ENCODE results near the gene ELOVL7. TPM values are rescaled to one million over a fixed set of nuclear protein-coding genes. Genes with fewer than 3 reads are reported as not detected.

ELOVL7 gene
- total and polyA plus RNA-seq, 10 of the 15 experiments (the other 5 are each of a cell fraction or from before 2014, with no cell fraction given), result 0.26 to 1.2 (median 0.92) TPM

GRCh38 chr5:60703944-60704343 lies 140.1 kb downstream of the ELOVL7 start:
- intact Hi-C loops (cut with micrococcal nuclease; ENCODE audit: unreplicated experiment), result no loop called here
- Histone ChIP-seq H3K9ac (ENCODE audit: control insufficient read depth, insufficient read depth, low read length) (no peak overlapping the region), H3K27ac (ENCODE audit: control insufficient read depth, insufficient read depth) (no peak overlapping the region), H3K36me3 (ENCODE audit: control insufficient read depth in 2 of 2, insufficient read depth in 2 of 2, low read length in 1 of 2) (no peaks in the 10 kb centered on the region), H3K4me1 (ENCODE audit: control insufficient read depth, insufficient read depth, low read length) (no peaks in the 10 kb centered on the region), H3K79me2 (ENCODE audit: control insufficient read depth, insufficient read depth, low read length) (peaks cover 3% of the 10 kb centered on the region), H3K9me3 (replicated peaks; ENCODE audit: control insufficient read depth, insufficient read depth, low read length) (no peaks in the 10 kb centered on the region), H4K20me1 (ENCODE audit: control insufficient read depth, insufficient read depth) (no peaks in the 10 kb centered on the region), H3K4me3 (no peak overlapping the region), H3K27me3 (replicated peaks in 1 of 2; ENCODE audit: control insufficient read depth in 2 of 2, insufficient read depth in 2 of 2, low read length in 1 of 2) (no peaks in the 10 kb centered on the region), H2AFZ (ENCODE audit: control insufficient read depth, low read depth, low read length) (no peak overlapping the region), H3K4me2 (ENCODE audit: control insufficient read depth, insufficient read depth) (no peak overlapping the region)
- POLR2A ChIA-PET, result no interaction called here
- FAIRE-seq (no peak), ATAC-seq (no peak), DNase-seq (ENCODE audit: low read depth, low spot score) (no peak)
- no TSS peak for BruUV-seq (replicated peaks)
- in situ Hi-C loops (cut with MboI), result no loop called here
- 86% methylated on average over 2 of the region's 2 CpGs for WGBS (ENCODE audit: insufficient coverage, insufficient replicate concordance, low lambda C conversion rate, missing lambda C conversion rate)
- TF ChIP-seq SMC3 (IDR thresholded peaks at IDR 0.05; ENCODE audit: borderline replicate concordance, low read length) (no peak), HDAC2 (IDR thresholded peaks at IDR 0.05) (no peak), MTA2 (IDR thresholded peaks at IDR 0.05; ENCODE audit: low read depth) (no peak), ZBTB11 (CRISPR knock-in tag; IDR thresholded peaks at IDR 0.05) (no peak), ZZZ3 (IDR thresholded peaks at IDR 0.05; ENCODE audit: control insufficient read depth, insufficient read length, low read depth) (no peak), ZNF622 (IDR thresholded peaks at IDR 0.05) (no peak), ATF7 (IDR thresholded peaks at IDR 0.05; ENCODE audit: low read depth) (no peak), MTA3 (IDR thresholded peaks at IDR 0.05; ENCODE audit: borderline replicate concordance, low read length) (no peak), BHLHE40 (IDR thresholded peaks at IDR 0.05; ENCODE audit: borderline replicate concordance in 1 of 2, low read depth in 2 of 2, low read length in 1 of 2) (no peak), IRF4 (IDR thresholded peaks at IDR 0.05; ENCODE audit: low read depth, low read length) (no peak), STAT3 (IDR thresholded peaks at IDR 0.05; ENCODE audit: low read depth, low read length) (no peak), NR2C1 (IDR thresholded peaks at IDR 0.05) (no peak), GATAD2B (conservative IDR thresholded peaks at IDR 0.05; ENCODE audit: low read depth) (no peak), E4F1 (IDR thresholded peaks at IDR 0.05; ENCODE audit: borderline replicate concordance, partially characterized antibody) (no peak), PKNOX1 (IDR thresholded peaks at IDR 0.05) (no peak), JUNB (IDR thresholded peaks at IDR 0.05) (no peak), BCL11A (IDR thresholded peaks at IDR 0.05; ENCODE audit: low read depth, low read length) (no peak)
- SMC1A ChIA-PET (ENCODE audit: uncharacterized antibody, unreplicated experiment), result interaction anchor here (1.2 kb wide), 1 partner anchor 25 kb away, joined by 3 read pairs; no protein-coding TSS in a partner anchor
- CTCF ChIA-PET, result interaction anchor here (1.0 to 1.6 kb wide), 4 partner anchors 16 to 35 kb away, joined by 3 to 8 read pairs (median 3); no protein-coding TSS in a partner anchor
- RAD21 ChIA-PET (ENCODE audit: unreplicated experiment), result no interaction called here
